ENCODE measurements around the gene NCAM2.

- TF ChIP-seq CTCF (IDR thresholded peaks at IDR 0.05; ENCODE audit: poor library complexity) (no peak), EZH2 (IDR thresholded peaks at IDR 0.05; ENCODE audit: borderline replicate concordance) (no peak), EZH2phosphoT487 (IDR thresholded peaks at IDR 0.05; ENCODE audit: low read depth, severe bottlenecking, unreplicated experiment) (no peak)
These were observed 27.5 kb upstream of the NCAM2 start for GRCh38 chr21:20970691-20971090.

Measured in hepatocyte (in vitro differentiated cells).